NCI-H460 (cell line): ENCODE measurements around the gene RNF125. TPM values are rescaled to one million over a fixed set of nuclear protein-coding genes. Genes with fewer than 3 reads are reported as not detected.

Experiments used
- DNase-seq: peaks from one replicate; pipeline ENCODE4 v3.0.0-alpha.2; 2016; ENCODE audit warnings: low read depth; ENCODE audit errors: extremely low read depth
- total RNA-seq: library from RNA; depleted of rRNA; stranded (reverse); fragments of >200 nt; shearing (Covaris generic); gene quantifications from 2 replicates; pipeline ENCODE4 v1.2.3, GENCODE V29; 2014

RNF125 gene
- total RNA-seq, 1 experiment from 2014 or later, result 2.2 TPM

- DNase-seq, result no peak
These were observed 3.3 kb downstream of the RNF125 start for GRCh38 chr18:32021756-32022564.

DNA sequence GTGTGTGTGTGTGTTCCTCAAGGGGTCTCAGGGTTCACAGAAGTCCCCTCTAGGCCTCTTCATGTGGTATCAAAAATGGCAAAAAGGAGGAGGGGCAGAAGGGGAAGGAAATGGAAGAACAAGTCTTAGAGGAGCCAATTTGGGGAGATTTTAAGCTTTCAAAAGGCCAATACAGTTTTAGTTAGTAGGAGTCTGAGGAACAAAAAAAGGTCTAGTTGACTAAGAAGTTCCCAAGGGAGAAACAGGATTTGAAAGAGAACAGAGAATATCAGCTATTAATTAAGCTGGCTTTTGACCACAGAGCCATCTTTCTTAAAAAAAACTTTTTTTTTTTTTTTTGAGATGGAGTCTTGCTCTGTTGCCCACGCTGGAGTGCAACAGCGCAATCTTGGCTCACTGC is 7.1 kb downstream of the RNF125 start:
- no peak for DNase-seq

DNA sequence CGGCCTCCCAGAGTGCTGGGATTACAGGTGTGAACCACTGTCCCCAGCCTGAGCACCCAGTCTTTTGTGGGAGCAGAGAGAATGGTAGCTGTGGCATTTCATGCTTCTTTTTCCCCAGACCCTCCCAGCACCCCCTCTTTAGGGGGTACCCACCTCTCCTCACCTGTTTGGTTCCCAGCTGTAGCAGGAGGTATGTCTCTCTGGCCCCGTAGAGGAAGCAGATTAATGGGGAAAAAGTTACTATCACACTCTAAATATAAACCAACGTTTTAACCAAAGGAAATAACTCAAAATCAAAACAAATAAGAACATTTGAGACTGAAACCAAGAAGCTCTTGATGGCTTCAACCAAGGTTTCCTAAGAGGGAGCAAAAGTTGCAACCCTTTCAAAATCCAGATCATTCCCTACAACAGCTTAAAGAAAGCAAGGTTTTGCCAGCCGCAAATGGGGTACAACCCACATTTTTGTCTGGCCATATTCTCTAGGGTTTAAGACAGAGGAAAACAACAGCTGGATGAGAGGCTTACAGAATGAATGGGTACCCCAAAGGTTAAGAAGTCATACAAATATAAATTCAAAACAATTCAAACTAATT is 8.0 kb downstream of the RNF125 start:
- no peak for DNase-seq

DNA sequence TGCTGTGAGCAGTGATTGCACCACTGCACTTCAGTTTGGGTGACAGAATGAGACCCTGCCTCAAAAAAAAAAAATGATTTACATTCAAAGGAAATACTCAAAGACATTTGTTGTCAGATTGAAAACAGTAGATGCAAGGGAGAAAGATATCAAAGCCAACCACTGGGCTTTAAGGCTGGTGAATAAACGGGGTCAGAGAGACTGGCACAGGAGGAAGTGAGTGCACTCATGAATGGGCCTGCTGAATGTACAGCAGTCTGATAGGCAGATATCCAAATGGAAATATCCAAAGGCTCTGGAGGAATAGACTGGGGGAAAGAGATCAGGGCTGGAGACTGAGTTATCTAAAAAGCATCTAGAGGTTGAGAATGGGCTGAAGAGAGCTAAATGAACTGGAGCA is 10.9 kb downstream of the RNF125 start:
- DNase-seq, result no peak

DNA sequence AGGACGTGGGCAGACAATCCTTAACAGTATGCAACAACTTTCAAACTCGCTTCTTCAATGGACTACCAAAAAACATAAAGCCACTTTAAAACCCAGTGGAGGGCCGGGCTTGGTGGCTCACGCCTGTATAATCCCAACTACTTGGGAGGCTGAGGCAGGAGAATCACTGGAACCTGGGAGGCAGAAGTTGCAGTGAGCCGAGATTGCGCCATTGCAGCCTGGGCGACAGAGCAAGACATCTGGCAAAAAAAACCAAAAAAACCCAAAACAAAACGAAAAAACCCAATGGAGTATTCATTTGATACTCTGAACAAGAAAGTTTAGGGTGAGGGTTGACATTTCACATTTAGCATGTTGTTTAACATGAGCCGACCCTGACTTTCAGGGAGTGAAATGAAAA is 14.0 kb downstream of the RNF125 start:
- DNase-seq, result no peak

DNA sequence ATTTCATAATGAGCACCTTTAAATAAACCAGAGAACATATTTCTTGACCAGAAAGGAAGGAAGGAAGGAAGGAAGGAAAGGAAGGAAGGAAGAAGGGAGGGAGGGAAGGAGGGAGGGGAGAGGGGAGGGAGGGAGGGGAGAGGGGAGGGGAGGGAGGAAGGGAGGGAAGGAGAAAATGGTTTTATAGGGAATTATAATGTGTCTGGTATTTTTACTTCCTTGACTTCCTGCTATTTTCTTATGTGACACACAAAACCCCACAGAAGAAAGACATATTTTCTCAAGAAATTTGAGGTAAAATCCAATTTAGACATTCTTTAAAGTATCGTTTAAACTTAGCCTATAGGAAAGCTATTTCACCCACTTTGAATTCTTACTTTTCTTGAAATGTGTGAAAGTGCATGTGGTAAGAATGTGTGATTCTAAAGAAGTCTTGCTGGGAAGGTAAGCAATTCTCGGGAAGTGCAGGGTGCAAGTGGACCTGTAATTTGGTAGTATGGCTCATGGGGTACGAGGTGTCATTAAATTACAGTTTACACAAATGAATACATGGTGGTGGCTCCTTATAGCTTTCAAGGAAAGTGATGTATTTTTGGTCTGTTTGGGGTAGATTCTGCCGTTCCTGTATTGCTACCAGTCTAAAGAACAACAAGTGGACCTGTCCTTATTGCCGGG is 18.0 kb downstream of the RNF125 start:
- DNase-seq, result no peak

DNA sequence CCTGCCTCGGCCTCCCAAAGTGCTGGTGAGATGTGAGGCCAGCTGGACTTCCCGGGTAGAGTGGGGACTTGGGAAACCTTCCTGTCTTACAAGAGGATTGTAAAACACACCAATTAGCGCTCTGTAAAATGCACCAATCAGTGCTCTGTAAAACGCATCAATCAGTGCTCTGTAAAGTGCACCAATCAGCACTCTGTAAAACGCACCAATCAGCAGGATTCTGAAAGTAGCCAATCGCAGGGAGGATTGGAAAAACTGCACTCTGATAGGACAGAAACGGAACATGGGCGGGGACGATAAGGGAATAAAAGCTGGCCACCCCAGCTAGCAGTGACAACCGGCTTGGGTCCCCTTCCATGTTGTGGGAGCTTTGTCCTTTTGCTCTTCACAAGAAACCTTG is 19.0 kb downstream of the RNF125 start:
- no peak for DNase-seq

GRCh38 chr18:32040936-32041335 is 22.3 kb downstream of the RNF125 start:
- no peak for DNase-seq

- DNase-seq, result no peak
These were observed 23.7 kb downstream of the RNF125 start for GRCh38 chr18:32042337-32042736.

DNA sequence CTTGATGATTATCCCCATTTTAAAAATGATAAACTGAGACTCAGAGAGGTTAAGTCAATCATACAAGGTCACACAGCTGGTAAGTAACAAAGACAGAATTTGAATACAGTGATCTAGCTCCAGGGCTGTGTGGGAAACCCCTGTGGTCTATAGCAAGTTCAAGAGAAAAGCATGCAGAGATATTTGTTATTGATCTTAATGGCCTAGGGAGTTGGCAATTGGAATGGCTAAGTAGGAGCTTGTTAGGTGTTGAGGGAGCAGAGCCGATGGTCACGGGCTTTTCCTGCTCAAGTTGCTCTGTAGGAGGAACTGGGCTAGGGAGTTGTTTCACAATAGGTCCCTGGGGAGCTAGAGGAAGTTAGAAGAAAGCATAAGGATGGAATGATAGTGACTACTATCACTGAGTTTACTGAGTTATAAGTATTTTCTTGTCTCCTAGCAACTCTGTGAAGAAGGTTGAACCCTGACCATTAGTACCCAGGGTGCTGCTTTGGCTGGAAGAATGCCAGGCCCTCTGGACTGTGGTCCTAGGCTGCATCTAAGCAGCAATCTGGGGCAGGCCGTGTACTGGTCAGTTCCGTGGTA is 30.0 kb downstream of the RNF125 start:
- DNase-seq, result no peak

- no peak for DNase-seq
These were observed 31.0 kb downstream of the RNF125 start for GRCh38 chr18:32049393-32050171.

GRCh38 chr18:32056613-32057358 is 38.2 kb downstream of the RNF125 start:
- no peak for DNase-seq

GRCh38 chr18:32057624-32058165 is 39.1 kb downstream of the RNF125 start:
- DNase-seq, result no peak

GRCh38 chr18:32060026-32060425 is 41.4 kb downstream of the RNF125 start:
- no peak for DNase-seq

DNA sequence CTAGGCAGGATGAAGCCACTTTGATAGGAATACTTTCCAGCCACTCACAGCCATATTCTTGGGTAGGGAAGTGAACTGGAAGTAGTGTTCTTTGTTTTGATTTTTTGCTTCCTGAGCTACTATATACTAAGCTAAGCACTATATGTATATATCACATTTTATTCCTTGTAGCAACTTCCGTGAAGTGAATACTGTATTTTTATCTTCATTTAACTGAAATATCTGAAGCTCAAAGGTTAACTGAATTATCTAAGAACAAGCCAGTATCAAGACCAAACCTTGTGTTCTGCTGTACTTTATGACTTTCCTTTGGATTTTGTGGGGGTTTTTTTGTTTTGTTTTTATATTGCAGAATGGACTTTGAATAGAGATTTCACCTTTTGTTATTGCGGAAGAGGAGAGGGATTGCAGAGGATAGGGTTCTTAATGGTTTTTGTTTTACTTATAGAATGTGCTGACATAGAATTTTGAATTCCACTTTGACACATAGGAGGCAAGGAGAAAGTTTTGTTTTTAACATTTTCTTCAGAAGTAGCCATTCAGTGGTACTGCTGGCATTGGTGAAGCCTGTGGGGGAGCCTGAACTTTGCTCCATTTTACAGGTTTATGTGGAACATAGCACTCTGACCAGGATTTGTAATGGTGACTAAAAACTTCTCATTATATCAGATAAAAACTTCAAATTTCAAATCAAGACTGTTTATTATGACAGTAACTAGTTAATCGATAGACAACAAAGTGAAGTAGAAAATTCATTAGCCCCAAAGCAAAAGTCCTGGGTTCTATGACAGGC is 48.9 kb downstream of the RNF125 start:
- DNase-seq, result no peak

- DNase-seq, result no peak
These were observed 53.7 kb downstream of the RNF125 start for GRCh38 chr18:32072321-32072720.

DNA sequence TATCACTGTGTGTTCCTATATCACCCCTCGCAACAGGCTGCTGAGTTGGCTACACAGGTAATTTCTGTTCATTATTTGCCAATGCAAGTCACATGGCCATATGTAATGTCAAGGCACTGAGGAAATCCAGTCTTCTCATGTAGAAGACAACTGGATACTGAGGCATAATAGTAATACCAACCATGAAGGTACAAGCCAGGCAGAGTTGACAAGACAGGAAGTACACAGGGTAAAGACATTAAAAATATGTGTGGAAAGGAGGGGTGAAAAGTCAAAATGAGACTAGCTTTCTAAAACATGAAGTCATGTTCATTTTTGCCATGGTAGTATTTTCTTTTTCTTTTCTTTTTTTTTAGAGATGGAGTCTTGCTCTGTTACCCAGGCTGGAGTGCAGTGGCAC is 55.6 kb downstream of the RNF125 start:
- DNase-seq, result no peak

- no peak for DNase-seq
These were observed 60.2 kb downstream of the RNF125 start for GRCh38 chr18:32078845-32079244.

GRCh38 chr18:32081881-32082280 is 63.3 kb downstream of the RNF125 start:
- no peak for DNase-seq
